Left lung (tissue), 10 donors: Measurements from ENCODE around the gene ORC6. TPM values are rescaled to one million over a fixed set of nuclear protein-coding genes. Genes with fewer than 3 reads are reported as not detected.

Source experiments
- ATAC-seq: fragments of 200-7000 bp; cut with Tn5 transposase; one replicate; pipeline ENCODE4 v1.9.1; 2020; ENCODE audit warnings: moderate library complexity
- DNase-seq, 4 donors: peaks; one replicate each; pipeline ENCODE4 v3.0.0-alpha.2; 2013 to 2020
- H3K27ac ChIP-seq, 2 donors: fragments of 200-600 bp; sonication (generic) in 1 of 2; one replicate each; pipeline versions ENCODE4 v1.5.0 to v1.8.0; 2020 to 2021
- H3K27me3 ChIP-seq, 2 donors: fragments of 200-600 bp; sonication (generic) in 1 of 2; one replicate each; pipeline versions ENCODE4 v1.5.0 to v1.8.0; 2020 to 2021
- H3K36me3 ChIP-seq, 2 donors: fragments of 200-600 bp; sonication (generic) in 1 of 2; one replicate each; pipeline versions ENCODE4 v1.5.0 to v1.8.0; 2020 to 2021
- H3K4me1 ChIP-seq, 2 donors: fragments of 200-600 bp; one replicate each; pipeline ENCODE4 v1.8.0; 2021
- H3K4me3 ChIP-seq, 2 donors: fragments of 200-600 bp; sonication (generic) in 1 of 2; one replicate each; pipeline versions ENCODE4 v1.5.0 to v1.8.0; 2020 to 2021; ENCODE audit warnings: mild to moderate bottlenecking in 1 of 2
- H3K9me3 ChIP-seq, 2 donors: fragments of 200-600 bp; sonication (generic) in 1 of 2; one replicate each; pipeline versions ENCODE4 v1.5.0 to v1.8.0; 2020 to 2021
- CTCF ChIP-seq, 2 donors: fragments of 200-600 bp; sonication (generic) in 1 of 2; IDR thresholded peaks; one replicate each; pipeline versions ENCODE4 v1.5.0 to v1.8.0; 2021; ENCODE audit warnings: antibody characterized with exemption in 2 of 2
- intact Hi-C, 2 donors: fragments of 100-400 bp; cut with DNase I; formaldehyde crosslinking; loops; one replicate each; pipeline versions ENCODE4 v1.11.2 to v1.14.2; 2022
- polyA plus RNA-seq, 6 donors: library from polyadenylated mRNA; unstranded; fragments of 120-200 nt; gene quantifications; one replicate each; pipeline ENCODE4 v1.2.1, GENCODE V29; 2013; ENCODE audit not compliant: insufficient read length in 6 of 6
- total RNA-seq, 2 donors: library from RNA; stranded (reverse); fragmentation: NEBNext Ultra II Directional; extraction: Animal tissue kit (Norgen Biotek cat#: 25700); gene quantifications; one replicate each; pipeline ENCODE4 v1.2.1, GENCODE V29; 2021
- donor health status: DM: no; HTN: yes; CAD: no.
- donor health status: DM: no; HTN: no; CAD: no.

Gene ORC6
- total and polyA plus RNA-seq, 8 donors = 7.4 to 31.6 (median 25.1) TPM

DNA sequence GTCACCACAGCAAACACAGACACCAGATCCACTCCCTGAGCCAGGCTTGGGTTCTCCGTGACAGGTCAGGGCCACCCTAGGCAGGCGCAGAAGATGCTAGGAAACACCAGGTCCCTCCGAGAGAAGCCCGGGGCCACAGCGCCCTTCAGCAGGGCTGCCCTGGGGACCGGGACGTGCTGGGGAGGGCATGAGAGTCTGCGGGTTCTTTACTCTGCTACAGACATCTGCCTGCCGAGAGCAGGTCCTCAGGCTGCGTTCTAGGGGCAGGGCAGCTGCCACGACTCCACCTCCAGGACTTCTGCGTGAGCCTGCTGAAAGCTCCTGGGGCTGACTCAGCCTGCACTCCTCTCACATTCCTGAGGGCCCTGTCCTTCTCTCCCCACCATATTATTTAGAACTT, 47.2 kb downstream of the ORC6 start:
- TF ChIP-seq CTCF (IDR thresholded peaks at IDR 0.05) = no peak
- no peak overlapping the region for H3K4me3 ChIP-seq
- H3K27ac ChIP-seq = no peak overlapping the region
- no peaks in the 10 kb centered on the region for H3K9me3 ChIP-seq
- no peak for DNase-seq
- no peaks in the 10 kb centered on the region for H3K36me3 ChIP-seq
- ATAC-seq = no peak
- intact Hi-C loops = no loop called here
- H3K4me1 ChIP-seq = no peaks in the 10 kb centered on the region
- H3K27me3 ChIP-seq = no peaks in the 10 kb centered on the region

DNA sequence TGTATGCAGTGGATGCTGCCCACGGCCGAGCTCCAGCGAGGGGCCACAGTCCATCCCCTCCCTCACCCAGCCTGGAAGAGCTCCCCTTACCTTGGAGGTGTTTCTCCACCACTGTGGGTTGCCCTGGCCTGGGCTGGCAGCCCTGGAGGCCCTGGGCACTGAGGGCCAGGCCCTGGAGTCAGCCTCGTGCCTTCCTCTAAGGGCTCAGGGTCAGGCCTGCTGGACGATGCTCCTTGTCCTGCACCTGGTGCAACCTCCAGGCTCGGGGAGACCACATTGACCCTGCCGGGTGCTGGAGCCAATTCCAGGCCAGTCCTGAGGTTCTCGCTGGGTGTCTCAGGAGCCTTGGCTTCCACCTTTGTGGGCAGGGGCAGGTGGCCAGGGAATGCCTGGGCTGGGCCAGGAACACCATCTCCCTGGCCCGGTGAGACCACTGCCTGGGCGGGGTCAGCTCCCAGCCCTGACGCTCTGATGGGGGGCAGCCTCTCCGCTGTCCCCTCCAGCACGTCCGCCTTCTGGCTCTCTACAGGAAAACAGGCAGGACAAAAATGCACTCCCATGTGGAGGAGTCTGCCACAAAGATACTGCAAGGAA, 48.3 kb downstream of the ORC6 start:
- no peak for TF ChIP-seq CTCF (IDR thresholded peaks at IDR 0.05)
- Histone ChIP-seq H3K9me3 (no peaks in the 10 kb centered on the region), H3K36me3 (no peaks in the 10 kb centered on the region), H3K4me3 (no peak overlapping the region), H3K27me3 (no peaks in the 10 kb centered on the region), H3K4me1 (peaks cover 0 to 1% of the 10 kb centered on the region in 2 donors), H3K27ac (no peak overlapping the region)
- ATAC-seq (no peak), DNase-seq (no peak)
- intact Hi-C loops = no loop called here

DNA sequence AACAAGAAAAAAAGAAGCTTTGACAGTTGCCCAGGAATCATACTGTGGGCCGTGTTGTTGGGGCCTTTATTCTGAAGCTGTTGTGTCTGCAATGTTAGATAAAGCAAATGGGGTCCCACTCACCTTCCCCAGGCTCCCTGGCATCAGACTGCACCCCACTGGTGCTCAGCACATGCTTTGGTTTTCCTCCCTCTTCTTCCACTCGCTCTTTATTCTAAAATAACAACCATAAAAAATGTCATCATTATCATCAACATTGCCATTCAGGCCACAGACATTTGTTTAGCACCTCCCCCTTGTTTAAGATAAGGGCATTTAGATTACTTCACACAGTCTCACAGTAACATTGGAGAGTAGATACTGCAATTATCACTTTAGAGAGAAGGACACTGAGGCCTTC, 50.5 kb downstream of the ORC6 start:
- H3K4me3 ChIP-seq = no peak overlapping the region

DNA sequence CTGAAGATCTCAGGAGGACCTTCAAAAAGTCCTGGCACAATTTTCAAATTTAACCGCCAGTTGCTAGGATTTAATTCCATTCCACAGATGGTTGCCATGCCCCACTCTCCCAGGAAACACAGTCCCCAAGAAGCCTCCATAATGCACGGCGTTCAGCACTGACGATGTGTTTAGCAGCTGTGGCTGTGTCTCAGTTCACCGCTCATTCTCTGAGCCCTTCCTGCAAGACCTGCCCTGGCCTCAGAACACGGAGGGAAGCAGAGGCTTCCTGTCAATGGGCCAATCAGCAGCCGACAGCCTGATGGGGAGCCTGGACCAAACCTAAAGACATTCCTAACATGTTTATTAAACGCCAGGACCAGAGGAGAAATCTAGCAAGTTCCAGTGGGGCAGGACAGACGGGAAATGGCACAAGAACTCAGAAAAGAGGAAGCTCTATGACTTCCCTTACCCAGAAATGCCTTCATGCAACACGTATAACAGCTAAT, 53.8 kb downstream of the ORC6 start:
- Histone ChIP-seq H3K4me1 (peaks cover 0 to 24% of the 10 kb centered on the region in 2 donors), H3K27me3 (no peaks in the 10 kb centered on the region), H3K4me3 (no peak overlapping the region), H3K9me3 (no peaks in the 10 kb centered on the region), H3K27ac (peak overlapping the region; percentile 53 to 94), H3K36me3 (no peaks in the 10 kb centered on the region)
- intact Hi-C loops = no loop called here
- no peak for DNase-seq
- ATAC-seq = peak; percentile 60
- no peak for TF ChIP-seq CTCF (IDR thresholded peaks at IDR 0.05)

More for the DNA sequence above, 50.5 kb downstream of the ORC6 start:
- Histone ChIP-seq H3K27ac (no peak overlapping the region), H3K4me1 (peaks cover 0 to 23% of the 10 kb centered on the region in 2 donors), H3K36me3 (no peaks in the 10 kb centered on the region), H3K9me3 (no peaks in the 10 kb centered on the region), H3K27me3 (no peaks in the 10 kb centered on the region)
- no peak for TF ChIP-seq CTCF (IDR thresholded peaks at IDR 0.05)
- ATAC-seq = no peak
- intact Hi-C loops = no loop called here
- no peak for DNase-seq

DNA sequence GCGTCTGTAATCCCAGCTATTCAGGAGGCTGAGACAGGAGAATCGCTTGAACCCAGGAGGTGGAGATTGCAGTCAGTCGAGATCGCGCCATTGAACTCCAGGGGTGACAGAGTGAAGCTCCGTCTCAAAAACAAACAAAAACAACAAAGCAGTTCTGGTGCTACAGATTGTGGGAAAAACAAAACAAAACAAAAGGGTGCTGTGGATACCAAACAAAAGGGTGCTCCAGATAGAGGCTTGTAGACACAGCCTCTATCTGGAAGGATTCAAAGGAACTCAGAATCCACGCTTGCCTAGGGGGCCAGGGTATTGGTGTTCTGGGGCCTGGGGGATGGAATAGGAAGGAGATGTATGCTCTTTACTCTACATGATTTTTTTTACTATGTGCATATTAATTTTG, 56.2 kb downstream of the ORC6 start:
- no peaks in the 10 kb centered on the region for H3K9me3 ChIP-seq
- no peak for TF ChIP-seq CTCF (IDR thresholded peaks at IDR 0.05)
- intact Hi-C loops = no loop called here
- no peak overlapping the region for H3K27ac ChIP-seq
- H3K36me3 ChIP-seq = no peaks in the 10 kb centered on the region
- H3K4me3 ChIP-seq = no peak overlapping the region
- no peaks in the 10 kb centered on the region for H3K27me3 ChIP-seq
- H3K4me1 ChIP-seq = peaks cover 0 to 24% of the 10 kb centered on the region in 2 donors
- ATAC-seq = no peak
- DNase-seq = no peak
